ENCODE measurements around the gene OBSCN. TPM values are rescaled to one million over a fixed set of nuclear protein-coding genes. Genes with fewer than 3 reads are reported as not detected.

The OBSCN gene
- total RNA-seq, 1 experiment from 2014 or later: 33.3 TPM

DNA sequence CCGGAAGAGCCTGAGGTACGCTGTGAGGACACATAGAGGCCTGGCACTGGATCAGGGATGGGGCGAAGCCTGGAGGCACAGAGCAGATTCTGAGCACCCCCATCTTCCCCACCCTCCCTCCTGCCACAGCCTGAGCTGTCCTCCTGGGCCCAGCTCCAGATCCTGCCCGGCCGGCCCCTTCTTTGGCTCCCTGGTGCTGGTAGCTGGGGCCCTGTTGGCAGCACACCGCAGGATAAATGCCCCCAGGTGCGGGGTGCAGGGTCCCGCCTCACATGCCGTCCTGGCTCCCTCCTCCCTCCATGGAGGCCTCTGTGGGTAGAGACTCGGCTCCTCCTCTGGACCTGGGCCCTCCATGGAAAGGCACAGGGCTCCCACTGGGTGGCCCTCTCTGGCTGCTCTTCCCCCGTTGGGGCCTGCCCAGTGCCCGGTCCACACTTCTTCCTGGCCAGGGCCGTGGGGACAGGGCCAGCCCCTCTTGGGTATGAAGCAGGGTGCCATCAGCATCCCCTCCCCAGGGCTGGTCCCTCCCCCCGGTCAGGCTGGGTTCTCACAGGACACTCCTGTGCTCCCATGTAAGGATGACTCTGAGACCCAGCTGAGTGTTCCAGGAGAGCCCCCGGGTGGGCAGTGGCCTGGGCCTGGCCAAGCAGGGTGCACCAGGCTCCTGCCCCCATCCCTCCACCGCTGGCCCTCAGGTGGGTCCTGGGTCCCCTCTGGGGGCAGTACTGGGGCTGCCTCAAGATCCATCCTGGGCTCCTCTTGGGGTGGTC, 1.1 kb upstream of the OBSCN start:
- Mint-ChIP-seq H3K27me3 (ENCODE audit: low read depth) (peaks cover 34% of the 10 kb centered on the region), H3K4me3 (no peak overlapping the region), H3K27ac (no peak overlapping the region), H3K36me3 (ENCODE audit: insufficient read depth in 1 of 3, low read depth in 3 of 3) (no peaks in the 10 kb centered on the region; a peak in 1 of 7 replicates), H3K4me1 (peaks cover 2% of the 10 kb centered on the region in 2 experiments; a peak in 2 of 4 replicates), H3K9me3 (no peaks in the 10 kb centered on the region)
- no peak overlapping the region for H3K9ac ChIP-seq (ENCODE audit: extremely low read depth, insufficient read length, low read length)
- no peak overlapping the region for H3K56ac ChIP-seq (ENCODE audit: insufficient read length, low read depth, low read length)
- no peak overlapping the region for H3K27ac ChIP-seq (ENCODE audit: insufficient read length, low read depth, low read length)
- no peak overlapping the region for H2AK5ac ChIP-seq (ENCODE audit: insufficient read length, low read length)
- no peak overlapping the region for H3K14ac ChIP-seq (ENCODE audit: insufficient read depth, low read length)
- H4K8ac ChIP-seq (replicated peaks; ENCODE audit: insufficient read length, low read depth, low read length): no peak overlapping the region
- H4K91ac ChIP-seq (ENCODE audit: insufficient read length, low read depth, low read length): no peak overlapping the region
- H2BK5ac ChIP-seq (ENCODE audit: insufficient read length, low read length): no peak overlapping the region
- H3K18ac ChIP-seq (ENCODE audit: insufficient read length, low read depth, low read length): no peak overlapping the region
- no CpG with 5 or more reads among the region's 16 CpGs for WGBS (ENCODE audit: extremely low coverage, insufficient read length, low lambda C conversion rate)
- no peak for DNase-seq
- no peak overlapping the region for H3K4me2 ChIP-seq (ENCODE audit: insufficient read depth, insufficient read length, low read length)
- no peak overlapping the region for H4K5ac ChIP-seq (ENCODE audit: insufficient read length, low read depth, low read length)
- H3K23ac ChIP-seq (ENCODE audit: insufficient read length, low read depth, low read length): no peak overlapping the region
- no peak overlapping the region for H3K4ac ChIP-seq (ENCODE audit: low read depth, low read length)
- H2AFZ ChIP-seq (ENCODE audit: low read length): no peak overlapping the region
- H3K9me3 ChIP-seq (ENCODE audit: control insufficient read depth, low read depth, low read length): no peaks in the 10 kb centered on the region
- H2BK20ac ChIP-seq (ENCODE audit: low read depth, low read length, poor library complexity, severe bottlenecking): no peak overlapping the region
- TF ChIP-seq, protein P1, sequence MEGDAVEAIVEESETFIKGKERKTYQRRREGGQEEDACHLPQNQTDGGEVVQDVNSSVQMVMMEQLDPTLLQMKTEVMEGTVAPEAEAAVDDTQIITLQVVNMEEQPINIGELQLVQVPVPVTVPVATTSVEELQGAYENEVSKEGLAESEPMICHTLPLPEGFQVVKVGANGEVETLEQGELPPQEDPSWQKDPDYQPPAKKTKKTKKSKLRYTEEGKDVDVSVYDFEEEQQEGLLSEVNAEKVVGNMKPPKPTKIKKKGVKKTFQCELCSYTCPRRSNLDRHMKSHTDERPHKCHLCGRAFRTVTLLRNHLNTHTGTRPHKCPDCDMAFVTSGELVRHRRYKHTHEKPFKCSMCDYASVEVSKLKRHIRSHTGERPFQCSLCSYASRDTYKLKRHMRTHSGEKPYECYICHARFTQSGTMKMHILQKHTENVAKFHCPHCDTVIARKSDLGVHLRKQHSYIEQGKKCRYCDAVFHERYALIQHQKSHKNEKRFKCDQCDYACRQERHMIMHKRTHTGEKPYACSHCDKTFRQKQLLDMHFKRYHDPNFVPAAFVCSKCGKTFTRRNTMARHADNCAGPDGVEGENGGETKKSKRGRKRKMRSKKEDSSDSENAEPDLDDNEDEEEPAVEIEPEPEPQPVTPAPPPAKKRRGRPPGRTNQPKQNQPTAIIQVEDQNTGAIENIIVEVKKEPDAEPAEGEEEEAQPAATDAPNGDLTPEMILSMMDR (conservative IDR thresholded peaks at IDR 0.05): no peak
- H3K23me2 ChIP-seq (ENCODE audit: insufficient read length, low read depth, low read length, poor library complexity, severe bottlenecking): no peaks in the 10 kb centered on the region
- H3K4me1 ChIP-seq (ENCODE audit: insufficient read depth, low read length): no peaks in the 10 kb centered on the region
- no peak overlapping the region for H2BK120ac ChIP-seq (ENCODE audit: low read depth, low read length, poor library complexity, severe bottlenecking)
- H3K27me3 ChIP-seq (ENCODE audit: insufficient read depth, low read length): no peaks in the 10 kb centered on the region; the same call in 1 of the 2 replicates
- no peak overlapping the region for H3T11ph ChIP-seq (ENCODE audit: low read length)
- no peaks in the 10 kb centered on the region for H3K79me1 ChIP-seq (ENCODE audit: insufficient read depth, low read depth, low read length, poor library complexity, severe bottlenecking)
- H2BK12ac ChIP-seq (ENCODE audit: insufficient read length, low read depth, low read length): no peak overlapping the region
- no peaks in the 10 kb centered on the region for H3K79me2 ChIP-seq (ENCODE audit: insufficient read depth, low read length)
- H4K20me1 ChIP-seq (ENCODE audit: control insufficient read depth, insufficient read depth, insufficient read length): no peaks in the 10 kb centered on the region
- no peak overlapping the region for H2BK15ac ChIP-seq (ENCODE audit: low read depth, low read length)

Data from H9 (cell line).